Mesothelial cell of epicardium (in vitro differentiated cells): ENCODE data around the gene TPR. TPM values are rescaled to one million over a fixed set of nuclear protein-coding genes. Genes with fewer than 3 reads are reported as not detected.
"Not testable (repeated sequence)": the region's sequence is repeated elsewhere in the genome, so short reads cannot be mapped to it uniquely, and the experiment has no call there.

Experiments
- DNase-seq, 2 experiments: peaks; one replicate each; pipeline ENCODE4 v3.0.0; 2021; ENCODE audit warnings: low spot score in 2 of 2; ENCODE audit not compliant: unreplicated experiment in 2 of 2
- H3K27ac Mint-ChIP-seq: 2 replicates; pipeline ENCODE4 v1.8.0; 2021; ENCODE audit warnings: mixed read lengths
- H3K27me3 Mint-ChIP-seq: 2 replicates; pipeline ENCODE4 v1.8.0; 2021; ENCODE audit warnings: low read depth, mixed read lengths
- H3K36me3 Mint-ChIP-seq: 2 replicates; pipeline ENCODE4 v1.8.0; 2021; ENCODE audit warnings: mixed read lengths
- H3K4me1 Mint-ChIP-seq: 2 replicates; pipeline ENCODE4 v1.8.0; 2021; ENCODE audit warnings: mixed read lengths
- H3K4me3 Mint-ChIP-seq: 2 replicates; pipeline ENCODE4 v1.8.0; 2021; ENCODE audit warnings: mild to moderate bottlenecking, moderate library complexity, mixed read lengths
- H3K9me3 Mint-ChIP-seq: 2 replicates; pipeline ENCODE4 v1.8.0; 2021; ENCODE audit warnings: mixed read lengths
- CTCF ChIP-seq: fragments of 200-600 bp; sonication (generic); IDR thresholded peaks from one replicate; pipeline ENCODE4 v1.5.0; 2021; ENCODE audit warnings: antibody characterized with exemption; ENCODE audit not compliant: unreplicated experiment
- total RNA-seq: library from RNA; stranded (reverse); gene quantifications from 3 replicates; pipeline ENCODE4 v1.2.1, GENCODE V29; 2021

Gene TPR
- total RNA-seq, 1 donor from 2014 or later = 130 TPM

- no peak overlapping the region for H3K27ac Mint-ChIP-seq
- H3K4me3 Mint-ChIP-seq = no peak overlapping the region
- H3K27me3 Mint-ChIP-seq = no peaks in the 10 kb centered on the region
- no peak for TF ChIP-seq CTCF
- peaks cover 20% of the 10 kb centered on the region for H3K36me3 Mint-ChIP-seq
- DNase-seq = no peak
- H3K4me1 Mint-ChIP-seq = no peaks in the 10 kb centered on the region
- H3K9me3 Mint-ChIP-seq = no peaks in the 10 kb centered on the region
Observed at GRCh38 chr1:186418503-186418902, 43.5 kb upstream of the TPR start.

- peaks cover 8% of the 10 kb centered on the region for H3K36me3 Mint-ChIP-seq
Observed at GRCh38 chr1:186413319-186413718, 38.3 kb upstream of the TPR start.

GRCh38 chr1:186409091-186409490 is 34.0 kb upstream of the TPR start:
- TF ChIP-seq CTCF = no peak
- no peak overlapping the region for H3K4me3 Mint-ChIP-seq
- no peaks in the 10 kb centered on the region for H3K9me3 Mint-ChIP-seq
- H3K27me3 Mint-ChIP-seq = no peaks in the 10 kb centered on the region
- DNase-seq = no peak
- H3K36me3 Mint-ChIP-seq = peaks cover 16% of the 10 kb centered on the region
- H3K4me1 Mint-ChIP-seq = no peaks in the 10 kb centered on the region
- no peak overlapping the region for H3K27ac Mint-ChIP-seq

More at GRCh38 chr1:186413319-186413718, 38.3 kb upstream of the TPR start:
- no peak for DNase-seq
- Mint-ChIP-seq H3K27me3 (no peaks in the 10 kb centered on the region), H3K4me3 (no peak overlapping the region), H3K4me1 (no peaks in the 10 kb centered on the region), H3K27ac (no peak overlapping the region), H3K9me3 (no peaks in the 10 kb centered on the region)
- no peak for TF ChIP-seq CTCF

GRCh38 chr1:186404454-186405051 is 29.5 kb upstream of the TPR start:
- Mint-ChIP-seq H3K36me3 (peaks cover 24% of the 10 kb centered on the region), H3K4me1 (no peaks in the 10 kb centered on the region), H3K4me3 (no peak overlapping the region), H3K27ac (no peak overlapping the region), H3K27me3 (no peaks in the 10 kb centered on the region), H3K9me3 (no peaks in the 10 kb centered on the region)
- peak; percentile 88 for TF ChIP-seq CTCF
- no peak for DNase-seq

- H3K27ac Mint-ChIP-seq = no peak overlapping the region
- H3K9me3 Mint-ChIP-seq = no peaks in the 10 kb centered on the region
Observed at GRCh38 chr1:186403632-186404031, 28.6 kb upstream of the TPR start.

GRCh38 chr1:186401446-186401845 is 26.4 kb upstream of the TPR start:
- H3K27me3 Mint-ChIP-seq = not testable (repeated sequence)

More at GRCh38 chr1:186403632-186404031, 28.6 kb upstream of the TPR start:
- Mint-ChIP-seq H3K4me3 (no peak overlapping the region), H3K27me3 (no peaks in the 10 kb centered on the region), H3K4me1 (no peaks in the 10 kb centered on the region), H3K36me3 (peaks cover 27% of the 10 kb centered on the region)
- no peak for DNase-seq
- TF ChIP-seq CTCF = no peak

GRCh38 chr1:186392711-186393110 is 17.7 kb upstream of the TPR start:
- DNase-seq, H3K27ac Mint-ChIP-seq, H3K4me1 Mint-ChIP-seq, H3K4me3 Mint-ChIP-seq, H3K9me3 Mint-ChIP-seq, H3K27me3 Mint-ChIP-seq: not testable (repeated sequence)
- peaks cover 30% of the 10 kb centered on the region for H3K36me3 Mint-ChIP-seq

More at GRCh38 chr1:186401446-186401845, 26.4 kb upstream of the TPR start:
- not testable (repeated sequence) for H3K4me3 Mint-ChIP-seq, H3K4me1 Mint-ChIP-seq, H3K9me3 Mint-ChIP-seq, H3K27ac Mint-ChIP-seq, DNase-seq
- H3K36me3 Mint-ChIP-seq = peaks cover 19% of the 10 kb centered on the region
